ENCODE data around the gene ZNF486. TPM values are rescaled to one million over a fixed set of nuclear protein-coding genes. Genes with fewer than 3 reads are reported as not detected.
A peak's percentile ranks its signal among the peaks of the same experiment; 100 is the strongest.

The ZNF486 gene
- total RNA-seq, 2 donors from 2014 or later, result 2.1 to 3.1 TPM

GRCh38 chr19:20153281-20153680 is 13.7 kb upstream of the ZNF486 start:
- Histone ChIP-seq H3K9me3 (no peaks in the 10 kb centered on the region), H3K4me1 (no peaks in the 10 kb centered on the region), H3K27me3 (no peaks in the 10 kb centered on the region), H3K4me3 (no peak overlapping the region), H3K27ac (no peak overlapping the region), H3K36me3 (no peaks in the 10 kb centered on the region)
- no peak for DNase-seq (ENCODE audit: low spot score)
- TF ChIP-seq CTCF (IDR thresholded peaks at IDR 0.05), result no peak

- Histone ChIP-seq H3K36me3 (no peaks in the 10 kb centered on the region), H3K4me1 (no peaks in the 10 kb centered on the region), H3K9me3 (no peaks in the 10 kb centered on the region), H3K27ac (no peak overlapping the region), H3K27me3 (no peaks in the 10 kb centered on the region), H3K4me3 (no peak overlapping the region)
- TF ChIP-seq CTCF (IDR thresholded peaks at IDR 0.05), result no peak
- no peak for DNase-seq (ENCODE audit: low spot score)
Measured at GRCh38 chr19:20154636-20155035, 12.4 kb upstream of the ZNF486 start.

GRCh38 chr19:20162821-20163220 is 4.2 kb upstream of the ZNF486 start:
- H3K4me1 ChIP-seq, result peaks cover 0 to 2% of the 10 kb centered on the region in 2 donors
- no peak overlapping the region for H3K4me3 ChIP-seq
- no peaks in the 10 kb centered on the region for H3K27me3 ChIP-seq
- no peak overlapping the region for H3K27ac ChIP-seq
- no peaks in the 10 kb centered on the region for H3K9me3 ChIP-seq
- H3K36me3 ChIP-seq, result no peaks in the 10 kb centered on the region
- DNase-seq (ENCODE audit: low spot score), result no peak
- no peak for TF ChIP-seq CTCF (IDR thresholded peaks at IDR 0.05)

- no peak for DNase-seq (ENCODE audit: low spot score)
- no peaks in the 10 kb centered on the region for H3K36me3 ChIP-seq
- H3K9me3 ChIP-seq, result no peaks in the 10 kb centered on the region
- H3K4me3 ChIP-seq, result no peak overlapping the region
- no peak overlapping the region for H3K27ac ChIP-seq
- no peak for TF ChIP-seq CTCF (IDR thresholded peaks at IDR 0.05)
- no peaks in the 10 kb centered on the region for H3K27me3 ChIP-seq
- peaks cover 0 to 8% of the 10 kb centered on the region in 2 donors for H3K4me1 ChIP-seq
Measured at GRCh38 chr19:20164456-20164855, 2.6 kb upstream of the ZNF486 start.

GRCh38 chr19:20165971-20166592 is 932 bp upstream of the ZNF486 start:
- Histone ChIP-seq H3K36me3 (no peaks in the 10 kb centered on the region), H3K4me1 (peaks cover 0 to 8% of the 10 kb centered on the region in 2 donors), H3K27me3 (no peaks in the 10 kb centered on the region), H3K27ac (no peak overlapping the region), H3K9me3 (no peaks in the 10 kb centered on the region), H3K4me3 (no peak overlapping the region)
- no peak for TF ChIP-seq CTCF (IDR thresholded peaks at IDR 0.05)
- DNase-seq (ENCODE audit: low spot score), result no peak

GRCh38 chr19:20167651-20168122 is 673 bp downstream of the ZNF486 start:
- Histone ChIP-seq H3K4me1 (peaks cover 0 to 8% of the 10 kb centered on the region in 2 donors), H3K27me3 (no peaks in the 10 kb centered on the region), H3K27ac (peak overlapping the region; percentile 57 to 69), H3K4me3 (peak overlapping the region; percentile 58 to 60), H3K9me3 (no peaks in the 10 kb centered on the region), H3K36me3 (no peaks in the 10 kb centered on the region)
- DNase-seq (ENCODE audit: low spot score), result no peak
- TF ChIP-seq CTCF (IDR thresholded peaks at IDR 0.05), result no peak

Measured in right atrium auricular region (tissue), 2 donors.